ENCODE results near the gene PTK6.

GRCh38 chr20:63529861-63530787 lies 7.1 kb downstream of the PTK6 start:
- TF ChIP-seq CTCF (IDR thresholded peaks at IDR 0.05; ENCODE audit: poor library complexity) (no peak), EZH2phosphoT487 (IDR thresholded peaks at IDR 0.05; ENCODE audit: low read depth, severe bottlenecking, unreplicated experiment) (no peak)

Data from hepatocyte (in vitro differentiated cells).